ENCODE results near the gene NPEPL1. TPM values are rescaled to one million over a fixed set of nuclear protein-coding genes. Genes with fewer than 3 reads are reported as not detected.

Gene NPEPL1
- total RNA-seq, 1 experiment from 2014 or later, result 31.1 TPM

- Histone ChIP-seq H4K8ac (replicated peaks; ENCODE audit: insufficient read length, low read depth, low read length) (no peak overlapping the region), H3T11ph (ENCODE audit: low read length) (no peak overlapping the region), H4K20me1 (ENCODE audit: control insufficient read depth, insufficient read depth, insufficient read length) (no peaks in the 10 kb centered on the region), H3K79me1 (ENCODE audit: insufficient read depth, low read depth, low read length, poor library complexity, severe bottlenecking) (no peaks in the 10 kb centered on the region), H3K4me2 (ENCODE audit: insufficient read depth, insufficient read length, low read length) (no peak overlapping the region), H3K9me3 (ENCODE audit: control insufficient read depth, low read depth, low read length) (no peaks in the 10 kb centered on the region), H3K4me1 (ENCODE audit: insufficient read depth, low read length) (no peaks in the 10 kb centered on the region), H3K23ac (ENCODE audit: insufficient read length, low read depth, low read length) (no peak overlapping the region), H3K4ac (ENCODE audit: low read depth, low read length) (no peak overlapping the region), H3K27ac (ENCODE audit: insufficient read length, low read depth, low read length) (no peak overlapping the region), H3K23me2 (ENCODE audit: insufficient read length, low read depth, low read length, poor library complexity, severe bottlenecking) (no peaks in the 10 kb centered on the region), H2BK12ac (ENCODE audit: insufficient read length, low read depth, low read length) (no peak overlapping the region), H3K56ac (ENCODE audit: insufficient read length, low read depth, low read length) (no peak overlapping the region), H2AFZ (ENCODE audit: low read length) (no peak overlapping the region), H3K79me2 (ENCODE audit: insufficient read depth, low read length) (no peaks in the 10 kb centered on the region), H2BK20ac (ENCODE audit: low read depth, low read length, poor library complexity, severe bottlenecking) (no peak overlapping the region), H2BK15ac (ENCODE audit: low read depth, low read length) (no peak overlapping the region), H4K5ac (ENCODE audit: insufficient read length, low read depth, low read length) (no peak overlapping the region), H2BK120ac (ENCODE audit: low read depth, low read length, poor library complexity, severe bottlenecking) (no peak overlapping the region), H4K91ac (ENCODE audit: insufficient read length, low read depth, low read length) (no peak overlapping the region), H3K9ac (ENCODE audit: extremely low read depth, insufficient read length, low read length) (no peak overlapping the region), H3K18ac (ENCODE audit: insufficient read length, low read depth, low read length) (no peak overlapping the region), H3K27me3 (ENCODE audit: insufficient read depth, low read length) (no peaks in the 10 kb centered on the region), H2BK5ac (ENCODE audit: insufficient read length, low read length) (no peak overlapping the region), H3K14ac (ENCODE audit: insufficient read depth, low read length) (no peak overlapping the region), H2AK5ac (ENCODE audit: insufficient read length, low read length) (no peak overlapping the region)
- peaks cover 8 to 20% of the 10 kb centered on the region in 2 experiments; a peak in 4 of 5 replicates for H3K9me3 Mint-ChIP-seq
- H3K4me1 Mint-ChIP-seq, result peaks cover 0 to 5% of the 10 kb centered on the region in 2 experiments; a peak in 3 of 4 replicates
- H3K36me3 Mint-ChIP-seq (ENCODE audit: insufficient read depth in 1 of 3, low read depth in 3 of 3), result peaks cover 0 to 8% (median 3%) of the 10 kb centered on the region in 3 experiments; a peak in 1 of 7 replicates
- H3K27ac Mint-ChIP-seq, result no peak overlapping the region
- peaks cover 36% of the 10 kb centered on the region for H3K27me3 Mint-ChIP-seq (ENCODE audit: low read depth)
- TF ChIP-seq, protein P1, sequence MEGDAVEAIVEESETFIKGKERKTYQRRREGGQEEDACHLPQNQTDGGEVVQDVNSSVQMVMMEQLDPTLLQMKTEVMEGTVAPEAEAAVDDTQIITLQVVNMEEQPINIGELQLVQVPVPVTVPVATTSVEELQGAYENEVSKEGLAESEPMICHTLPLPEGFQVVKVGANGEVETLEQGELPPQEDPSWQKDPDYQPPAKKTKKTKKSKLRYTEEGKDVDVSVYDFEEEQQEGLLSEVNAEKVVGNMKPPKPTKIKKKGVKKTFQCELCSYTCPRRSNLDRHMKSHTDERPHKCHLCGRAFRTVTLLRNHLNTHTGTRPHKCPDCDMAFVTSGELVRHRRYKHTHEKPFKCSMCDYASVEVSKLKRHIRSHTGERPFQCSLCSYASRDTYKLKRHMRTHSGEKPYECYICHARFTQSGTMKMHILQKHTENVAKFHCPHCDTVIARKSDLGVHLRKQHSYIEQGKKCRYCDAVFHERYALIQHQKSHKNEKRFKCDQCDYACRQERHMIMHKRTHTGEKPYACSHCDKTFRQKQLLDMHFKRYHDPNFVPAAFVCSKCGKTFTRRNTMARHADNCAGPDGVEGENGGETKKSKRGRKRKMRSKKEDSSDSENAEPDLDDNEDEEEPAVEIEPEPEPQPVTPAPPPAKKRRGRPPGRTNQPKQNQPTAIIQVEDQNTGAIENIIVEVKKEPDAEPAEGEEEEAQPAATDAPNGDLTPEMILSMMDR (conservative IDR thresholded peaks at IDR 0.05), result no peak
- no peak for DNase-seq
- 100% methylated on average over 1 of the region's 5 CpGs for WGBS (ENCODE audit: extremely low coverage, insufficient read length, low lambda C conversion rate)
- H3K4me3 Mint-ChIP-seq, result no peak overlapping the region
These were observed 48.8 kb downstream of the NPEPL1 start for GRCh38 chr20:58741384-58741783.

Measured in H9 (cell line).